Measurements from ENCODE around the gene SCARB1.

SCARB1 gene

GRCh38 chr12:124774462-124775167 is 89.0 kb downstream of the SCARB1 start:
- no peak for DNase-seq (ENCODE audit: low spot score)

GRCh38 chr12:124774054-124774461 is 89.6 kb downstream of the SCARB1 start:
- no peak for DNase-seq (ENCODE audit: low spot score)

- no peak for DNase-seq (ENCODE audit: low spot score)
Observed at GRCh38 chr12:124772289-124773170, 91.1 kb downstream of the SCARB1 start.

GRCh38 chr12:124771462-124772288 is 92.0 kb downstream of the SCARB1 start:
- peak; percentile 83 for DNase-seq (ENCODE audit: low spot score)

GRCh38 chr12:124770728-124771127 is 92.9 kb downstream of the SCARB1 start:
- no peak for DNase-seq (ENCODE audit: low spot score)

GRCh38 chr12:124769881-124770512 is 93.7 kb downstream of the SCARB1 start:
- DNase-seq (ENCODE audit: low spot score): no peak

- DNase-seq (ENCODE audit: low spot score): no peak
Observed at GRCh38 chr12:124769163-124769530, 94.5 kb downstream of the SCARB1 start.

GRCh38 chr12:124768452-124769162 is 95.1 kb downstream of the SCARB1 start:
- no peak for DNase-seq (ENCODE audit: low spot score)

GRCh38 chr12:124767066-124767821 is 96.4 kb downstream of the SCARB1 start:
- peak; percentile 76 for DNase-seq (ENCODE audit: low spot score)

- DNase-seq (ENCODE audit: low spot score): no peak
Observed at GRCh38 chr12:124766727-124767065, 97.0 kb downstream of the SCARB1 start.

GRCh38 chr12:124765581-124766489 is 97.8 kb downstream of the SCARB1 start:
- DNase-seq (ENCODE audit: low spot score): no peak

- DNase-seq (ENCODE audit: low spot score): no peak
Observed at GRCh38 chr12:124764870-124765580, 98.6 kb downstream of the SCARB1 start.

GRCh38 chr12:124764451-124764850 is 99.2 kb downstream of the SCARB1 start:
- no peak for DNase-seq (ENCODE audit: low spot score)

GRCh38 chr12:124763594-124763979 is 100.1 kb downstream of the SCARB1 start:
- DNase-seq (ENCODE audit: low spot score): no peak

GRCh38 chr12:124762791-124763593 is 100.7 kb downstream of the SCARB1 start:
- no peak for DNase-seq (ENCODE audit: low spot score)

- no peak for DNase-seq (ENCODE audit: low spot score)
Observed at GRCh38 chr12:124762384-124762783, 101.3 kb downstream of the SCARB1 start.

GRCh38 chr12:124761871-124762270 is 101.8 kb downstream of the SCARB1 start:
- DNase-seq (ENCODE audit: low spot score): no peak

- no peak for DNase-seq (ENCODE audit: low spot score)
Observed at GRCh38 chr12:124761056-124761455, 102.6 kb downstream of the SCARB1 start.
